ENCODE measurements around the gene GPR52. TPM values are rescaled to one million over a fixed set of nuclear protein-coding genes. Genes with fewer than 3 reads are reported as not detected.

Gene GPR52
- polyA plus RNA-seq, 1 of the 3 experiments (the other 2 are of a cell fraction): 0.08 TPM

DNA sequence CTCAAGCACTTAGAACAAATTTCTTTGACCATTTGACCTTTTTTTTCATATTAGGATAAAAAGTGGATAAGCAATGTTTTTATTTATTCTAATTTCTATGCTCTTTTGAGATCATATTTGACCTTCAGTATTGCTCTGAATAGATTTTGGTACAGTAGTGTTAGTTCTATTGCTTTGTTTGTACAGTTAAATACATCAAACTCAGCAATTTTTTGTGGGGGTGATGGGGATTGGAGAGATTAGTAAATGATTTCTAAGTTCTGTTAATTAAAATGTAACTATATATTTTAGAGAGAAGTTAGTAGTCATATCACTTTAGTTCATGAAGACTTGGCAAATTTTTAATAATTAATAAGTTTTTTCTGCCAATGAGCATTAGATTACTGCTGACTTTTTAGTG is 2.4 kb upstream of the GPR52 start:
- no peak overlapping the region for H2AFZ ChIP-seq (ENCODE audit: low read depth)
- H3K4me1 ChIP-seq (ENCODE audit: control insufficient read depth in 1 of 2, insufficient read depth in 2 of 2, low read depth in 1 of 2, low read length in 1 of 2): no peaks in the 10 kb centered on the region; a peak in 2 of 4 replicates
- ChIA-PET POLR2A (no interaction called here), CTCF (no interaction called here)
- no peaks in the 10 kb centered on the region for H3K9me3 ChIP-seq
- no peaks in the 10 kb centered on the region for H3F3A ChIP-seq (replicated peaks; ENCODE audit: insufficient read depth)
- no peak overlapping the region for H3K4me2 ChIP-seq
- no peaks in the 10 kb centered on the region for H3K79me2 ChIP-seq (ENCODE audit: insufficient read depth)
- H3K9me2 ChIP-seq: no peaks in the 10 kb centered on the region
- no peaks in the 10 kb centered on the region for H4K20me1 ChIP-seq (ENCODE audit: insufficient read depth)
- no peaks in the 10 kb centered on the region for H3K36me3 ChIP-seq (replicated peaks in 1 of 2; ENCODE audit: control insufficient read depth in 1 of 2, insufficient read depth in 2 of 2, low read length in 1 of 2)
- no peak overlapping the region for H3K9ac ChIP-seq
- no peaks in the 10 kb centered on the region for H3K27me3 ChIP-seq (ENCODE audit: insufficient read depth)
- TF ChIP-seq CHD2 (IDR thresholded peaks at IDR 0.05; ENCODE audit: low read length, partially characterized antibody) (no peak), NRF1 (IDR thresholded peaks at IDR 0.05; ENCODE audit: low read depth, low read length) (no peak), YY1 (IDR thresholded peaks at IDR 0.05; ENCODE audit: low read depth) (no peak), SMC3 (IDR thresholded peaks at IDR 0.05; ENCODE audit: low read depth, low read length) (no peak), GATA2 (CRISPR knock-in tag; IDR thresholded peaks at IDR 0.05) (no peak), POLR2AphosphoS5 (IDR thresholded peaks at IDR 0.05; ENCODE audit: low read depth, low read length) (no peak), TCF12 (IDR thresholded peaks at IDR 0.05) (no peak), RCOR1 (IDR thresholded peaks at IDR 0.05; ENCODE audit: low read length) (no peak)
- TF ChIP-seq, protein P1, sequence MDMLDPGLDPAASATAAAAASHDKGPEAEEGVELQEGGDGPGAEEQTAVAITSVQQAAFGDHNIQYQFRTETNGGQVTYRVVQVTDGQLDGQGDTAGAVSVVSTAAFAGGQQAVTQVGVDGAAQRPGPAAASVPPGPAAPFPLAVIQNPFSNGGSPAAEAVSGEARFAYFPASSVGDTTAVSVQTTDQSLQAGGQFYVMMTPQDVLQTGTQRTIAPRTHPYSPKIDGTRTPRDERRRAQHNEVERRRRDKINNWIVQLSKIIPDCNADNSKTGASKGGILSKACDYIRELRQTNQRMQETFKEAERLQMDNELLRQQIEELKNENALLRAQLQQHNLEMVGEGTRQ (IDR thresholded peaks at IDR 0.05; ENCODE audit: borderline replicate concordance, low read depth, low read length): no peak
- TF ChIP-seq, protein P2, sequence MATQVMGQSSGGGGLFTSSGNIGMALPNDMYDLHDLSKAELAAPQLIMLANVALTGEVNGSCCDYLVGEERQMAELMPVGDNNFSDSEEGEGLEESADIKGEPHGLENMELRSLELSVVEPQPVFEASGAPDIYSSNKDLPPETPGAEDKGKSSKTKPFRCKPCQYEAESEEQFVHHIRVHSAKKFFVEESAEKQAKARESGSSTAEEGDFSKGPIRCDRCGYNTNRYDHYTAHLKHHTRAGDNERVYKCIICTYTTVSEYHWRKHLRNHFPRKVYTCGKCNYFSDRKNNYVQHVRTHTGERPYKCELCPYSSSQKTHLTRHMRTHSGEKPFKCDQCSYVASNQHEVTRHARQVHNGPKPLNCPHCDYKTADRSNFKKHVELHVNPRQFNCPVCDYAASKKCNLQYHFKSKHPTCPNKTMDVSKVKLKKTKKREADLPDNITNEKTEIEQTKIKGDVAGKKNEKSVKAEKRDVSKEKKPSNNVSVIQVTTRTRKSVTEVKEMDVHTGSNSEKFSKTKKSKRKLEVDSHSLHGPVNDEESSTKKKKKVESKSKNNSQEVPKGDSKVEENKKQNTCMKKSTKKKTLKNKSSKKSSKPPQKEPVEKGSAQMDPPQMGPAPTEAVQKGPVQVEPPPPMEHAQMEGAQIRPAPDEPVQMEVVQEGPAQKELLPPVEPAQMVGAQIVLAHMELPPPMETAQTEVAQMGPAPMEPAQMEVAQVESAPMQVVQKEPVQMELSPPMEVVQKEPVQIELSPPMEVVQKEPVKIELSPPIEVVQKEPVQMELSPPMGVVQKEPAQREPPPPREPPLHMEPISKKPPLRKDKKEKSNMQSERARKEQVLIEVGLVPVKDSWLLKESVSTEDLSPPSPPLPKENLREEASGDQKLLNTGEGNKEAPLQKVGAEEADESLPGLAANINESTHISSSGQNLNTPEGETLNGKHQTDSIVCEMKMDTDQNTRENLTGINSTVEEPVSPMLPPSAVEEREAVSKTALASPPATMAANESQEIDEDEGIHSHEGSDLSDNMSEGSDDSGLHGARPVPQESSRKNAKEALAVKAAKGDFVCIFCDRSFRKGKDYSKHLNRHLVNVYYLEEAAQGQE (IDR thresholded peaks at IDR 0.05; ENCODE audit: low read depth, low read length): no peak
- TF ChIP-seq, protein P3, sequence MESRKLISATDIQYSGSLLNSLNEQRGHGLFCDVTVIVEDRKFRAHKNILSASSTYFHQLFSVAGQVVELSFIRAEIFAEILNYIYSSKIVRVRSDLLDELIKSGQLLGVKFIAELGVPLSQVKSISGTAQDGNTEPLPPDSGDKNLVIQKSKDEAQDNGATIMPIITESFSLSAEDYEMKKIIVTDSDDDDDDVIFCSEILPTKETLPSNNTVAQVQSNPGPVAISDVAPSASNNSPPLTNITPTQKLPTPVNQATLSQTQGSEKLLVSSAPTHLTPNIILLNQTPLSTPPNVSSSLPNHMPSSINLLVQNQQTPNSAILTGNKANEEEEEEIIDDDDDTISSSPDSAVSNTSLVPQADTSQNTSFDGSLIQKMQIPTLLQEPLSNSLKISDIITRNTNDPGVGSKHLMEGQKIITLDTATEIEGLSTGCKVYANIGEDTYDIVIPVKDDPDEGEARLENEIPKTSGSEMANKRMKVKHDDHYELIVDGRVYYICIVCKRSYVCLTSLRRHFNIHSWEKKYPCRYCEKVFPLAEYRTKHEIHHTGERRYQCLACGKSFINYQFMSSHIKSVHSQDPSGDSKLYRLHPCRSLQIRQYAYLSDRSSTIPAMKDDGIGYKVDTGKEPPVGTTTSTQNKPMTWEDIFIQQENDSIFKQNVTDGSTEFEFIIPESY (IDR thresholded peaks at IDR 0.05; ENCODE audit: borderline replicate concordance, low read depth): no peak
- TF ChIP-seq, protein P4, sequence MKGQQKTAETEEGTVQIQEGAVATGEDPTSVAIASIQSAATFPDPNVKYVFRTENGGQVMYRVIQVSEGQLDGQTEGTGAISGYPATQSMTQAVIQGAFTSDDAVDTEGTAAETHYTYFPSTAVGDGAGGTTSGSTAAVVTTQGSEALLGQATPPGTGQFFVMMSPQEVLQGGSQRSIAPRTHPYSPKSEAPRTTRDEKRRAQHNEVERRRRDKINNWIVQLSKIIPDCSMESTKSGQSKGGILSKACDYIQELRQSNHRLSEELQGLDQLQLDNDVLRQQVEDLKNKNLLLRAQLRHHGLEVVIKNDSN (IDR thresholded peaks at IDR 0.05; ENCODE audit: borderline replicate concordance, low read depth): no peak
- H3K27ac ChIP-seq (ENCODE audit: low read depth in 2 of 2, low read length in 1 of 2): no peak overlapping the region
- DNase-seq: no peak
- H3K4me3 ChIP-seq (ENCODE audit: low read depth in 2 of 2, low read length in 1 of 2): no peak overlapping the region

Data from SK-N-SH (cell line).